GM19025 (cell line): ENCODE measurements around the gene TRIM5.
"Not testable (repeated sequence)": the region's sequence is repeated elsewhere in the genome, so short reads cannot be mapped to it uniquely, and the experiment has no call there.

Source experiments
- ATAC-seq: cut with Tn5 transposase; IDR thresholded peaks from one replicate; pipeline ENCODE4 v1.9.1; 2021; ENCODE audit warnings: mild to moderate bottlenecking, low read depth, moderate library complexity; ENCODE audit not compliant: unreplicated experiment

Gene TRIM5

GRCh38 chr11:5690216-5690615 lies 5.3 kb upstream of the TRIM5 start:
- ATAC-seq, result no peak

- ATAC-seq, result peak; percentile 74
Measured at GRCh38 chr11:5689551-5689983, 4.7 kb upstream of the TRIM5 start, which contains the start of gene TRIM22. Gene TRIM22, plus strand, starts transcription at chr11:5689790. Its CDS starts 6,443 bp downstream, at chr11:5696233.

GRCh38 chr11:5688482-5688881 lies 3.6 kb upstream of the TRIM5 start:
- ATAC-seq, result no peak

GRCh38 chr11:5686426-5686825 lies 1.6 kb upstream of the TRIM5 start:
- ATAC-seq, result no peak

GRCh38 chr11:5684036-5684645 lies 733 bp downstream of the TRIM5 start:
- peak; percentile 6 for ATAC-seq

- not testable (repeated sequence) for ATAC-seq
Measured at GRCh38 chr11:5683620-5684019, 1.3 kb downstream of the TRIM5 start.

- not testable (repeated sequence) for ATAC-seq
Measured at GRCh38 chr11:5682890-5683441, 1.9 kb downstream of the TRIM5 start.

GRCh38 chr11:5679811-5680210 lies 5.1 kb downstream of the TRIM5 start:
- ATAC-seq, result no peak

- no peak for ATAC-seq
Measured at GRCh38 chr11:5674391-5674790, 10.5 kb downstream of the TRIM5 start.

- no peak for ATAC-seq
Measured at GRCh38 chr11:5671831-5672230, 13.0 kb downstream of the TRIM5 start.

GRCh38 chr11:5666402-5666793 lies 18.5 kb downstream of the TRIM5 start:
- no peak for ATAC-seq

- ATAC-seq, result no peak
Measured at GRCh38 chr11:5665746-5666401, 19.0 kb downstream of the TRIM5 start.

- ATAC-seq, result no peak
Measured at GRCh38 chr11:5665051-5665570, 19.8 kb downstream of the TRIM5 start.

GRCh38 chr11:5663511-5663910 lies 21.4 kb downstream of the TRIM5 start:
- ATAC-seq, result no peak

- no peak for ATAC-seq
Measured at GRCh38 chr11:5658318-5658717, 26.6 kb downstream of the TRIM5 start.

GRCh38 chr11:5656956-5657355 lies 27.9 kb downstream of the TRIM5 start:
- ATAC-seq, result not testable (repeated sequence)

- no peak for ATAC-seq
Measured at GRCh38 chr11:5655474-5655873, 29.4 kb downstream of the TRIM5 start.

GRCh38 chr11:5646139-5646538 lies 38.7 kb downstream of the TRIM5 start:
- no peak for ATAC-seq

- no peak for ATAC-seq
Measured at GRCh38 chr11:5643585-5643984, 41.3 kb downstream of the TRIM5 start.

- no peak for ATAC-seq
Measured at GRCh38 chr11:5639953-5640352, 44.9 kb downstream of the TRIM5 start.

- peak; percentile 94 for ATAC-seq
Measured at GRCh38 chr11:5631969-5632635, 52.8 kb downstream of the TRIM5 start.
